SU-DHL-6 (cell line): Measurements from ENCODE around the gene PRKACA.

Experiments
- EZH2phosphoT487 ChIP-seq: fragments of 200-600 bp; sonication (generic), shearing (Covaris generic); conservative IDR thresholded peaks from 2 replicates; pipeline ENCODE4 v1.6.1; 2018; ENCODE audit warnings: mild to moderate bottlenecking, antibody characterized with exemption, low read length, moderate library complexity, mixed read lengths
- TF ChIP-seq, protein P1 (sequence below): fragments of 200-600 bp; sonication (generic); IDR thresholded peaks from one replicate; pipeline ENCODE4 v1.5.1; 2017; ENCODE audit warnings: antibody characterized with exemption, mild to moderate bottlenecking, low read length, moderate library complexity; ENCODE audit not compliant: insufficient read depth, poor library complexity, severe bottlenecking

DNA sequence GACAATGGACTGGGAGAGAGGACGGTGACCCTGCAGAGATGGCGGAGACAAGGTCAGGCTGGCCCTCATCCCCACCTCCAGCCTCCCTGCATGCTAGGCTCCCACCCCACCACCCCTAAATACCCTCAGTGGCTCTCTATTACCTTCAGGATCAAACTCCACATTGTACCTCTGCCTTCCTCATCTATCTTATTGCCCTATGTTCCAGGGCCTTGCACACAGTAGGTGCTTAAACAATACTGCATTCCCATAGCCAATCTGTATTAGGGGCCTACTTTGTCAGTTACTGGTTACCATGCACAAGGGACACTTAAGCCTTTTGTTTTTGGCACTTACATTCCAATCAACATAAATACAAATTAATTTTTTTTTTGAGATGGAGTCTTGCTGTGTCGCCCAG is 62.2 kb downstream of the PRKACA start:
- TF ChIP-seq, protein P1, sequence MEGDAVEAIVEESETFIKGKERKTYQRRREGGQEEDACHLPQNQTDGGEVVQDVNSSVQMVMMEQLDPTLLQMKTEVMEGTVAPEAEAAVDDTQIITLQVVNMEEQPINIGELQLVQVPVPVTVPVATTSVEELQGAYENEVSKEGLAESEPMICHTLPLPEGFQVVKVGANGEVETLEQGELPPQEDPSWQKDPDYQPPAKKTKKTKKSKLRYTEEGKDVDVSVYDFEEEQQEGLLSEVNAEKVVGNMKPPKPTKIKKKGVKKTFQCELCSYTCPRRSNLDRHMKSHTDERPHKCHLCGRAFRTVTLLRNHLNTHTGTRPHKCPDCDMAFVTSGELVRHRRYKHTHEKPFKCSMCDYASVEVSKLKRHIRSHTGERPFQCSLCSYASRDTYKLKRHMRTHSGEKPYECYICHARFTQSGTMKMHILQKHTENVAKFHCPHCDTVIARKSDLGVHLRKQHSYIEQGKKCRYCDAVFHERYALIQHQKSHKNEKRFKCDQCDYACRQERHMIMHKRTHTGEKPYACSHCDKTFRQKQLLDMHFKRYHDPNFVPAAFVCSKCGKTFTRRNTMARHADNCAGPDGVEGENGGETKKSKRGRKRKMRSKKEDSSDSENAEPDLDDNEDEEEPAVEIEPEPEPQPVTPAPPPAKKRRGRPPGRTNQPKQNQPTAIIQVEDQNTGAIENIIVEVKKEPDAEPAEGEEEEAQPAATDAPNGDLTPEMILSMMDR: no peak
- TF ChIP-seq EZH2phosphoT487: no peak
